Thymus (tissue), 11 donors: ENCODE data around the gene GTPBP6. TPM values are rescaled to one million over a fixed set of nuclear protein-coding genes. Genes with fewer than 3 reads are reported as not detected.

Source experiments
- DNase-seq, 9 donors: peaks; one replicate each; pipeline ENCODE4 v3.0.0-alpha.2; 2013; ENCODE audit warnings: low spot score in 9 of 9, low read depth in 6 of 9, missing footprints in 1 of 9
- H3K27ac ChIP-seq, 2 donors: one replicate each; pipeline ENCODE4 v1.5.1; 2013; ENCODE audit warnings: control low read depth in 1 of 2, low read depth in 1 of 2, low read length in 1 of 2, mild to moderate bottlenecking in 1 of 2, moderate library complexity in 1 of 2
- H3K27me3 ChIP-seq, 2 donors: one replicate each; pipeline ENCODE4 v1.5.1; 2013; ENCODE audit warnings: low read length in 1 of 2; ENCODE audit not compliant: control insufficient read depth in 2 of 2, insufficient read depth in 1 of 2
- H3K36me3 ChIP-seq, 2 donors: one replicate each; pipeline ENCODE4 v1.5.1; 2013; ENCODE audit warnings: low read length in 1 of 2, mild to moderate bottlenecking in 1 of 2, moderate library complexity in 1 of 2; ENCODE audit not compliant: control insufficient read depth in 2 of 2, insufficient read depth in 2 of 2
- H3K4me1 ChIP-seq, 2 donors: one replicate each; pipeline ENCODE4 v1.5.1; 2013; ENCODE audit warnings: low read length in 2 of 2; ENCODE audit not compliant: control insufficient read depth in 2 of 2, insufficient read depth in 2 of 2
- H3K4me3 ChIP-seq, 2 donors: one replicate each; pipeline ENCODE4 v1.5.1; 2013; ENCODE audit warnings: low read length in 2 of 2, control low read depth in 1 of 2, mild to moderate bottlenecking in 1 of 2
- H3K9me3 ChIP-seq, 2 donors: one replicate each; pipeline ENCODE4 v1.5.1; 2013; ENCODE audit warnings: low read length in 1 of 2, mild to moderate bottlenecking in 1 of 2; ENCODE audit not compliant: control insufficient read depth in 2 of 2, insufficient read depth in 1 of 2
- WGBS: extraction: QIAGEN DNeasy Blood & Tissue Kit; methylation state at CpG from one replicate; pipeline ENCODE4 v1.1.7; 2013; 5-methylcytosine and 5-hydroxymethylcytosine counted together
- polyA plus RNA-seq: library from polyadenylated mRNA; stranded (reverse); fragments of 200-250 nt; gene quantifications from one replicate; pipeline ENCODE4 v1.2.3, GENCODE V29; 2013
- total RNA-seq: library from RNA; stranded (reverse); fragments of 120-200 nt; gene quantifications from one replicate; pipeline ENCODE4 v1.2.4, GENCODE V29; 2013
- donor health status: healthy.

The GTPBP6 gene
- total and polyA plus RNA-seq, 2 donors, result 26.0 to 64.9 TPM

DNA sequence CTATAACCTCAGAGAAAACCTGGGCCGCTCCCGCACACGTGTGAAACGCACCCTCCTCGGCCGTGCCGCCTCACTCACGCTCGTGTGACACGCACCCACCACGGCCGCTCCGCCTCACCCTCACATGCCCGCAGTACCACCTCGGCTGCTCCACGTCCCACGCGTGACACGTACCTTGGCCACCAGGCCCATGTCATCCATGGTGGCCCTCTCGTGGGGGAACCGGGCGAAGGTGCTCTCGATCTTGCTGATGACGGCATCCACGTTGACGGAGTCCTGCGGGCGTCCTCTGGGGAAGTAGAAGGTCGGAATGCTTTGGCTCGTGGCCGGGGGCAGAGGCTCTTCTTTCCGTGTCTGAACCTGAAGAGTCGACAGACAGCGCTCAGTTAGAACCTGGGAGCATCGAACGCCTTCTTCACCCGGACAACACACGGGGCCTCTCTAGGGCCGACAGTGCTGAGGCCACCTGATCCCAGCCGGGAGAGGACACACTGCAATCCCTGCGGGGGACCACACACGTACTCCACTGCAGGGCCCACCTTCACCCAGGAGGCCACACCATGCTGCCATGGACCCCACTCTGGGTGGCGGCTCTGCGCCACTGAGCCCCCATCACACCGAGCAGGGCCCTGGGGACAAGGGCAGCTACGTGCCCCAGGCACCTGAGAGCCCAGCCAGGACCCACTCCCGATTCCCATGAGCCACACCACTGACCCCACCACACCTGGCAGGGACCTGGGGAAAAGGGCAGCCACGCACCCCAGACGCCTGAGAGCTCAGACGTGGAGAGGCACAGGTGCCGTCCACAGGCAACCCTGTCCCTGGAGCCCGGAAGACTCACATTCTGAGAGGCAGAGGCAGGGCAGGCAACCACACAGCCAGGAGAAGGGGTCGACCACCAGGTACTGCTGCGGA is 42.9 kb upstream of the GTPBP6 start:
- 97% methylated on average over 54 of the region's 54 CpGs for WGBS
- Histone ChIP-seq H3K4me3 (no peak overlapping the region), H3K9me3 (peaks cover 31 to 58% of the 10 kb centered on the region in 2 donors), H3K27me3 (no peaks in the 10 kb centered on the region), H3K27ac (no peak overlapping the region), H3K4me1 (peaks cover 9 to 10% of the 10 kb centered on the region in 2 donors), H3K36me3 (peaks cover 32 to 57% of the 10 kb centered on the region in 2 donors)
- no peak for DNase-seq

DNA sequence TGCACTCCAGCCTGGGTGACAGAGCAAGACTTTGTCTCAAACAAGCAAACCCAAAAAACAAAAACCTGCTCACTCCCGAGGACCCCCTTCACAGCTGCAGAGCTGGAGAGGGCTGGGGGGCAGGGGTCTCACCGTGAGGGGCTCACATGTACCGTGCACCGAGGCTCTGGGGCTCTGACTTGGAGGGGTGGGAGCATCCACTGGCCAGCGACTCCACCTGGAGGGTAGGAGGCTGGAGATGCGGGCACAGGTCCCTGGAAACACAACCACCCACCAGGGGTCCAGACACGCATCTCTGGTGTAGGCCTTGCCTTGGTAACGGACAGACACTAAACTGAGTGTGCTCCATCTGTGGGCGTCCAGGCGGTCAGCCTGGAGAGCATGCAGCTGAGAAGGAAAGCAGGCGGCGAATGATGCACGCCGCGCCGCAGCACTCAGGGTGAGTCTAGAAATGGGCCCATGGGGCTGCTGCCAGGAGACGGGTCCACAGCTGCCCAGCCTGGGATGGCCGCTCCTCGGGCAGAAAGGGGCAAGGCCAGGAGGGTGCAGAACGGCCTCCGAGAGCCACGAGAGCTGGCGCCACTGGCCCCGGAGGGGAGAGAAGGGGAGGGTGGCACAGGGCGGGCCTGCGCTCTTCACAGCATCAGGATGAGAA is 42.0 kb upstream of the GTPBP6 start:
- Histone ChIP-seq H3K4me3 (no peak overlapping the region), H3K27me3 (no peaks in the 10 kb centered on the region), H3K4me1 (peaks cover 9 to 10% of the 10 kb centered on the region in 2 donors), H3K9me3 (peaks cover 31 to 58% of the 10 kb centered on the region in 2 donors), H3K36me3 (peaks cover 34 to 65% of the 10 kb centered on the region in 2 donors), H3K27ac (no peak overlapping the region)
- no peak for DNase-seq
- WGBS, result 97% methylated on average over 26 of the region's 26 CpGs

DNA sequence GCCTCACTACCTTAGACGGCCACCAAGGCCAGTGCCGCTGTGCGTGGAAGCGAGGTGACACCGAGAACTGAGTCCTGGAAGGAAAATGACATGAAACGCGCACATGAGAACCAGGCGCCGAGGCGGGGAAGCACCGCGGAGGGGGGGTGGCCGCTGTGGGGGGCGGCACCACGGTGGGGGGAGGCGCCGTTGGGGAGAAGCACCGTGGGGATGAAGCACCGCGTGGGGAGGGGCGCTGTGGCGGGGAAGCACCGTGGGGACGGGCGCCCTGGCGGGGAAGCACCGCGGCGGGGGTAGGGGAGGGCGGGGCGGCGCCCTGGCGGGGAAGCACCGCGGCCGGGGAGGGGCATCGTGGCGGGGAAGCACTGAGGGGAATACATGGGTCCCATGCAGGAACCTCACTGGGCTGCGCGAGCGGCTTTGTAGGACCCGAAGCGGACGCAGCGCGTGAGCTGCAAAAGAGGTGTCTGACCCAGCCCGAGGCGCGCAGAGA is 40.1 kb upstream of the GTPBP6 start:
- Histone ChIP-seq H3K27ac (no peak overlapping the region), H3K4me3 (no peak overlapping the region), H3K4me1 (peaks cover 9 to 10% of the 10 kb centered on the region in 2 donors), H3K36me3 (peaks cover 37 to 64% of the 10 kb centered on the region in 2 donors), H3K27me3 (no peaks in the 10 kb centered on the region), H3K9me3 (peaks cover 31 to 52% of the 10 kb centered on the region in 2 donors)
- WGBS, result 98% methylated on average over 49 of the region's 49 CpGs
- DNase-seq, result no peak

DNA sequence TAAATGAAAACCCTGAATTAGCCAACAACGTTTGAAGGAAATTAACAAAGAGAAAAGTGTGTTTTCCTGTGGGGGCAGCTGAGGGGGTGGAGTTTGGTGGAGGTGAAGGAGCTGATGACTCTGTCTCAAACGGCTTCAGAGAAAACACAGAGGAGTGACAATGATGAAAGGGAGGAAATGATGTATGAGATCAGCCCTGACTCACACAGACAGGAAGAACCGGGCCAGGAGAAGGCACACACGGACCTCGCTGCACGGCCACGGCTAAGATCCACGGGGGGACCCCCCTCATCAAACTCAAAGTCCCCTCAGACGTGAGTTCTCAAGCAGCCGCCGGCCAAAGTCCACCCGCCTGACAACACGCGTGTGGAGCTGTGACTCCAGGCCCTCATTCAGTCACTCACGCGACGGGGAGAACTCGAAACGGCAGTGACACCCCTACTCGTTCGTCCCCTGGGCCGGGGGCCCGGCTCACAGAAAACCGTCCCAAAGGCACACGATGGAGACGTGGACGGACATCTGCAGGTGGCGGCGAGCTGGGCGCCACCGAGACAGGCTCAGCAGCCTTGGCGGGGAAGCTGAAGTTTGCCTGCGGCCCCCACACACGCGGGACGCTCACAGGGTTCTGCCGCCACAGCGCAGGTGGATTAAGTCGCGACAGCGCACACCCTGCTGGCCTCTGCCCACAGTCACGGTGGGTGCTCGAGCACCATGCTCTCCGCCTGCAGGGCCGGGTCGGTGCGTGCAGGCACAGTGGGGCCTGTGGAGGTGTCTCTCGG is 39.3 kb upstream of the GTPBP6 start:
- H3K36me3 ChIP-seq, result peaks cover 37 to 57% of the 10 kb centered on the region in 2 donors
- H3K27ac ChIP-seq, result peak overlapping the region; percentile 86 to 87
- H3K4me1 ChIP-seq, result peaks cover 9 to 10% of the 10 kb centered on the region in 2 donors
- no peak overlapping the region for H3K4me3 ChIP-seq
- peak in 3 of 9 donors; percentile 47 to 72 (median 49) for DNase-seq
- H3K9me3 ChIP-seq, result peaks cover 23 to 44% of the 10 kb centered on the region in 2 donors
- no peaks in the 10 kb centered on the region for H3K27me3 ChIP-seq
- WGBS, result 83% methylated on average over 48 of the region's 48 CpGs

DNA sequence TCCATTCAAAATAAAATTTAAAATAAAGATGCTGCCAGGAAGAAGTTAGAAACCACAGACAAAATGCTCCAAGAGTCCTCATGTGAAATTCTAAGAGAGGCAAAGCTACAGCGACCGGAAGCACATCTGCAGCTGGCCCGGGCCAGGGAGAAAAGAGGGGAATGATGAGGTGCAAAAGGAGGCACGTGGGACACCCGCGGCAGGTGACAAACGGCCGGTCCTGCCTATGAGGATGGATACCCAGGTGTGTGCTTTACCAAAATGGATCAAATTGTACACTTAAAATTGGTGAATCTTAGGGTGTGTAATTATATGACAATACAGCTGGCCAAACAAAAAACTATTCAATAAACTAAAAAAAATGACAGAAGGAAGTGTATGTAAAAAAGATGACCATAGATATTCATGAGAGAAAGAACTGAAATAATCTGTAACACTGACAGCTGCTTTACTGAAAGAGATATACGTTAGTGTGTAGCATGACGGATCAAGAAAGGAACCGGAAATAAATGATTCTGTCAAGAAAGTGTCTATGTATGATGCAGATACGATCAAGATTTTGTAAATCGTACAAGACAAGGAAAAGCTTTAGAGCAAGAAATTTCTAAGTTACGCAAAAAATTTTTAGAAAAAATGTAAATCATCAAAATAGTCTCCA is 38.6 kb upstream of the GTPBP6 start:
- H3K27me3 ChIP-seq, result no peaks in the 10 kb centered on the region
- WGBS, result 84% methylated on average over 14 of the region's 14 CpGs
- no peak overlapping the region for H3K4me3 ChIP-seq
- peaks cover 23 to 39% of the 10 kb centered on the region in 2 donors for H3K9me3 ChIP-seq
- H3K36me3 ChIP-seq, result peaks cover 42 to 62% of the 10 kb centered on the region in 2 donors
- H3K27ac ChIP-seq, result peak overlapping the region; percentile 76 to 86
- DNase-seq, result no peak
- H3K4me1 ChIP-seq, result peaks cover 9 to 10% of the 10 kb centered on the region in 2 donors

DNA sequence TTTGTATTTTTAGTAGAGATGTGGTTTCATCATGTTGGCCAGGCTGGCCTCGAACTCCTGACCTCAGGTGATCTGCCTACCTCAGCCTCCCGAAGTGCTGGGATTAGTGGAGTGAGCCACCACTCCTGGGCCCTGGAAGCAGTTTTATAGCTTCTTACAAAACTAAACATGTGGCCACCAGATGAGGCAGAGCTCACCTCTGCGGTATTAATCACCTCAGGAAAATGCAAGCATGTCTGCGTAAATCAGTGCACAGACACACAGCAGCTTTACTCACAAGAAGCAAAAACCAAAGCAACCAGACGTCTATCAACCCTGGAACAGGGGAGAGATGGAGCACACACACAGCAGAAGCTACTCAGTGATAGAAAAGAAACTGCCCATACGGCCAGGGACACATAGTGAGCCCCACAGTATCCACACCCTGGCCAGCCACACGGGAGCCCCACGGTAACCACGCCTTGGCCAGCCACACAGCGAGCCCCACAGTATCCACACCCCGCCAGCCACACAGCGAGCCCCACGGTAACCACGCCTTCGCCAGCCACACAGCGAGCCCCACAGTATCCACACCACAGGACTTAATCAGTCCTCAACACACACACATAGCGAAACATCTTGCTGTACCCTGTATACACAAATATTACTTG is 37.9 kb upstream of the GTPBP6 start:
- no peak overlapping the region for H3K27ac ChIP-seq
- peaks cover 9 to 10% of the 10 kb centered on the region in 2 donors for H3K4me1 ChIP-seq
- no peaks in the 10 kb centered on the region for H3K27me3 ChIP-seq
- peaks cover 17 to 33% of the 10 kb centered on the region in 2 donors for H3K9me3 ChIP-seq
- WGBS, result 94% methylated on average over 17 of the region's 17 CpGs
- no peak overlapping the region for H3K4me3 ChIP-seq
- H3K36me3 ChIP-seq, result peaks cover 39 to 56% of the 10 kb centered on the region in 2 donors
- DNase-seq, result no peak

DNA sequence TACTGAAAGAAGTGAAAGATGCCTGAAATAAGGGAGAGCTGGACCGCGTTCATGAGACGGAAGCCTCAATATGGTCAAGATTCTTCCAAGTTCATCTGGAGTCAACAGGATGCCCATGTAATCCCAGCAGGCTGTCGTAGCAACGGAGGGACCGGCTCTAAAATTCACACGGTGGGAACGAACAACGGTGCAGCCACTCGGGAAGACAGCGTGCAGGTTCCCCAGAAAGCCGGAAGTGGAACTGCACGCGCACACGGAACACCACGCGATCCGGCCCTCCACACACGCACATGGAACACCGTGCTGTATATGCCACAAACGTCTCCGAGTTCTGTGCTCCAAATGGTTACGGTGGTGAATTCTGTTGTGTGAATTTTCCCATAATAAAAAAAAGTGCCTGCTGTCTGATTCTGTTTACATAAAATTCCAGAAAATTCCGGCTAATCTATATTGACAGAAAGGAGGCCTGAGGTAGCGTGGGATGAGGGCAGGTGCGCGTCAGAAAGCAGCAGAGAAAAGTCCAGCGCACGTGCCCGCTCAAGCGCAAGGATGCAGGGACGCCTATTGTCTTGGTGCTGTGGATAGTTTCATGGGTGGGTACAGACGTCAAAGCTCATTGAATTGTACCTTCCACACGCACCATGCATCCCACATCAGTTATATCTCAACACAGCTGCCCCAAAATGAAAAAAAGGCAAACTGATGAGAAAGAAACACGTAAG is 36.9 kb upstream of the GTPBP6 start:
- Histone ChIP-seq H3K9me3 (peaks cover 7 to 27% of the 10 kb centered on the region in 2 donors), H3K4me1 (peaks cover 9 to 10% of the 10 kb centered on the region in 2 donors), H3K27ac (no peak overlapping the region), H3K27me3 (no peaks in the 10 kb centered on the region), H3K36me3 (peaks cover 29 to 51% of the 10 kb centered on the region in 2 donors), H3K4me3 (no peak overlapping the region)
- no peak for DNase-seq
- WGBS, result 98% methylated on average over 35 of the region's 35 CpGs
